Stomach (tissue), 9 donors: ENCODE measurements around the gene KRT86. TPM values are rescaled to one million over a fixed set of nuclear protein-coding genes. Genes with fewer than 3 reads are reported as not detected.
A peak's percentile ranks its signal among the peaks of the same experiment; 100 is the strongest.

Experiments
- DNase-seq, 2 donors: peaks; one replicate each; pipeline versions ENCODE4 v3.0.0 to v3.0.0-alpha.2; 2013 to 2019
- H3K27ac ChIP-seq, 5 donors: fragments of 200-600 bp in 4 of 5; sonication (generic) in 4 of 5; one replicate each; pipeline ENCODE4 v1.5.1; 2013 to 2019; ENCODE audit warnings: mild to moderate bottlenecking in 1 of 5, moderate library complexity in 1 of 5
- H3K27me3 ChIP-seq, 3 donors: fragments of 200-600 bp; sonication (generic); one replicate each; pipeline ENCODE4 v1.5.1; 2017 to 2019; ENCODE audit warnings: mixed run types in 1 of 3
- H3K36me3 ChIP-seq, 4 donors: fragments of 200-600 bp; sonication (generic); 1 replicate in 3 of 4; 2 replicates in 1 of 4; pipeline ENCODE4 v1.5.1; 2016 to 2019
- H3K4me1 ChIP-seq, 4 donors: fragments of 200-600 bp; sonication (generic); one replicate each; pipeline ENCODE4 v1.5.1; 2016 to 2019
- H3K4me3 ChIP-seq, 4 donors: fragments of 200-600 bp; sonication (generic) in 3 of 4; one replicate each; pipeline ENCODE4 v1.5.1; 2016 to 2019; ENCODE audit warnings: mild to moderate bottlenecking in 1 of 4
- H3K9me3 ChIP-seq, 4 donors: fragments of 200-600 bp; sonication (generic); one replicate each; pipeline ENCODE4 v1.5.1; 2016 to 2019
- EP300 ChIP-seq: sonication (generic); formaldehyde crosslinking; IDR thresholded peaks from one replicate; pipeline ENCODE4 v1.6.1; 2017; ENCODE audit warnings: antibody characterized with exemption
- POLR2A ChIP-seq, 4 donors: fragments of 450-650 bp; IDR thresholded peaks; one replicate each; pipeline ENCODE4 v1.6.1; 2016; ENCODE audit warnings: antibody characterized with exemption in 4 of 4, control low read depth in 2 of 4, mild to moderate bottlenecking in 1 of 4, moderate library complexity in 1 of 4
- POLR2AphosphoS5 ChIP-seq, 3 donors: sonication (generic); formaldehyde crosslinking; IDR thresholded peaks; one replicate each; pipeline ENCODE4 v1.6.1; 2016; ENCODE audit warnings: antibody characterized with exemption in 3 of 3
- WGBS, 5 donors: extraction: QIAGEN DNeasy Blood & Tissue Kit in 3 of 5; methylation state at CpG; one replicate each; pipeline versions ENCODE4 v1.1.5 to v1.1.7; 2013 to 2018; 5-methylcytosine and 5-hydroxymethylcytosine counted together
- intact Hi-C: fragments of 100-400 bp; cut with DNase I; formaldehyde crosslinking; loops from one replicate; pipeline ENCODE4 v1.15.1; 2023; ENCODE audit warnings: low total_unique reads
- polyA plus RNA-seq, 3 donors: library from polyadenylated mRNA; stranded (reverse); fragments of 200-250 nt; gene quantifications; one replicate each; pipeline ENCODE4 v1.2.3, GENCODE V29; 2013
- total RNA-seq, 5 donors: library from RNA; depleted of rRNA; stranded (reverse); fragments of >200 nt; gene quantifications; one replicate each; pipeline versions ENCODE4 v1.1.0 to v1.2.3, GENCODE V29; 2014 to 2016
- TF ChIP-seq, protein P1 (sequence below), 7 experiments: fragments of 450-650 bp in 4 of 7; fragments of 200-600 bp in 3 of 7; sonication (generic) in 3 of 7; IDR thresholded peaks; one replicate each; pipeline ENCODE4 v1.5.1; 2016 to 2019; ENCODE audit warnings: antibody characterized with exemption in 7 of 7, control low read depth in 2 of 7, mild to moderate bottlenecking in 1 of 7
- donor health status: healthy with polysubstance abuse.
- donor health status: Bipolar disorder and iron deficiency.
- donor health status: healthy.

Gene KRT86
- total and polyA plus RNA-seq, 8 donors: not detected

DNA sequence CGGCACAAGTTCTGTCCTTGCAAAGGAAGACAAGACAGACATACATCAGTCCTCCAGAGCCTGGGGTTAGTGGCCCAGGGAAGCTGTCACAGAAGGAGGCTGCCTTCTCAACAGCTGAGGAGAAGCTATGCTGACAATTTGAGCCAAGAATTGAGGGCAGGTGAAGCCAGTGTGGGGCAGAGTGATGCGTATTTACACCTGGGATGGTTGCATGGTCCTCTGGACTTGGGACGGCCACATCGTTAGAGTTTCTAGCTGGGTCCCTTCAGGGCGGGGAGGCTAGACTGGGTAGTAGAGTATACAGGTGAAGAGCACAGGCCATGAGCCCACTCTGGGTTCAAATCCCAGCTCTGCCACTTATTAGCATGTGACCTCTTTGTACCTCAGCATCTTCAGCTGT lies 76.3 kb downstream of the KRT86 start:
- H3K27ac ChIP-seq: peak overlapping the region in 2 of 5 donors; percentile 2 to 15
- H3K4me3 ChIP-seq: no peak overlapping the region
- peaks cover 0 to 1% (median 0%) of the 10 kb centered on the region in 3 donors for H3K27me3 ChIP-seq
- H3K9me3 ChIP-seq: no peaks in the 10 kb centered on the region
- no peaks in the 10 kb centered on the region for H3K36me3 ChIP-seq
- intact Hi-C loops: no loop called here
- peaks cover 41 to 68% (median 48%) of the 10 kb centered on the region in 4 donors for H3K4me1 ChIP-seq
- WGBS, 5 donors: 95 to 97% (median 96%) methylated on average over 5 of the region's 5 CpGs
- peak in 1 of 2 donors; percentile 18 for DNase-seq
- TF ChIP-seq, protein P1, sequence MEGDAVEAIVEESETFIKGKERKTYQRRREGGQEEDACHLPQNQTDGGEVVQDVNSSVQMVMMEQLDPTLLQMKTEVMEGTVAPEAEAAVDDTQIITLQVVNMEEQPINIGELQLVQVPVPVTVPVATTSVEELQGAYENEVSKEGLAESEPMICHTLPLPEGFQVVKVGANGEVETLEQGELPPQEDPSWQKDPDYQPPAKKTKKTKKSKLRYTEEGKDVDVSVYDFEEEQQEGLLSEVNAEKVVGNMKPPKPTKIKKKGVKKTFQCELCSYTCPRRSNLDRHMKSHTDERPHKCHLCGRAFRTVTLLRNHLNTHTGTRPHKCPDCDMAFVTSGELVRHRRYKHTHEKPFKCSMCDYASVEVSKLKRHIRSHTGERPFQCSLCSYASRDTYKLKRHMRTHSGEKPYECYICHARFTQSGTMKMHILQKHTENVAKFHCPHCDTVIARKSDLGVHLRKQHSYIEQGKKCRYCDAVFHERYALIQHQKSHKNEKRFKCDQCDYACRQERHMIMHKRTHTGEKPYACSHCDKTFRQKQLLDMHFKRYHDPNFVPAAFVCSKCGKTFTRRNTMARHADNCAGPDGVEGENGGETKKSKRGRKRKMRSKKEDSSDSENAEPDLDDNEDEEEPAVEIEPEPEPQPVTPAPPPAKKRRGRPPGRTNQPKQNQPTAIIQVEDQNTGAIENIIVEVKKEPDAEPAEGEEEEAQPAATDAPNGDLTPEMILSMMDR (IDR thresholded peaks at IDR 0.05): no peak
- TF ChIP-seq POLR2A (IDR thresholded peaks at IDR 0.05) (no peak), POLR2AphosphoS5 (IDR thresholded peaks at IDR 0.05) (no peak), EP300 (no peak)

DNA sequence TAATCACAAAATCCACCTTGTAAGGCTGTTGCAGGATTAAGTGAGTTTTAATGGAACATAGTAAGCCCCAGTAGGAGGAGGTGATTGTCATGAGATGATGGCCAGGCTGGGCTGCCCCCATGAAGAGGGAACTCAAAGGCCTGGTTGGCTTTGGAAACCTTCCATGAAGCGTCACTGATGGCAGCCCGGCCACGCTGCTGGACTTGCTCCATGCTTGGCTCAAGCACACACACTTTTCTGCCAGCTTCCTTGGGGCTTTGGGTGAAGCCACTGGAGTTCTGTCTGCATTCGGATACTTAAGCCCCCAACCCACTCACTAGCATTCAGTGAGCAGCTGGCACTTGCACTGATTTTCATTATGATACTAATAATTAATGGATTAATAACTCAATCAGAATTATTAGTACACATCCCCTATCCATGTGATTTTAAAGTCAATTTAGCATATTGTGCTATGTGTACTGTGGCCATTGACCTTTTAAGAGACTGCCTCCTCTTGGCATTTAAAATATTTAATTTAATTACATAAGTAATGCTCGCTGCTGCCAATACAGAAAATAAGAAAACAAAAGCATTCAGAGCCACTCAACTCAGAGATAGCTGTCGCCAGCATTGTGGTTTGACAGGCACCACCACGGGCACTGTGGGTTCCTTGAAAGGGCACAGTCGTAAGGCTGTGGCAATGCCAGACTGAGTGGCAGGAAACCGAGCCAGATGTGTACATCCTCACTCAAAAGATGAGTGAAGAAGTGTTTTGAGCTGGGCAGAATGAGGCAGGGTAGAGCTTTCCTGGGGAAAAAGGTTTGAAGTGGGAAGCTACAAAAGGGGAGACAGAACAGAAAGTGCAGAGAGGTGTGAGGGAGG lies 77.0 kb downstream of the KRT86 start:
- peak overlapping the region in 2 of 5 donors; percentile 15 to 35 for H3K27ac ChIP-seq
- TF ChIP-seq POLR2A (IDR thresholded peaks at IDR 0.05): no peak
- TF ChIP-seq, protein P1 (IDR thresholded peaks at IDR 0.05): no peak
- TF ChIP-seq POLR2AphosphoS5 (IDR thresholded peaks at IDR 0.05): peak in 1 of 3 donors; percentile 32
- no peak for TF ChIP-seq EP300
- H3K4me3 ChIP-seq: no peak overlapping the region
- intact Hi-C loops: no loop called here
- peaks cover 0 to 8% (median 0%) of the 10 kb centered on the region in 3 donors for H3K27me3 ChIP-seq
- peak; percentile 38 to 63 for DNase-seq
- H3K4me1 ChIP-seq: peaks cover 34 to 62% (median 42%) of the 10 kb centered on the region in 4 donors
- WGBS, 5 donors: 19 to 37% (median 24%) methylated on average over 9 of the region's 9 CpGs
- H3K9me3 ChIP-seq: no peaks in the 10 kb centered on the region
- no peaks in the 10 kb centered on the region for H3K36me3 ChIP-seq

DNA sequence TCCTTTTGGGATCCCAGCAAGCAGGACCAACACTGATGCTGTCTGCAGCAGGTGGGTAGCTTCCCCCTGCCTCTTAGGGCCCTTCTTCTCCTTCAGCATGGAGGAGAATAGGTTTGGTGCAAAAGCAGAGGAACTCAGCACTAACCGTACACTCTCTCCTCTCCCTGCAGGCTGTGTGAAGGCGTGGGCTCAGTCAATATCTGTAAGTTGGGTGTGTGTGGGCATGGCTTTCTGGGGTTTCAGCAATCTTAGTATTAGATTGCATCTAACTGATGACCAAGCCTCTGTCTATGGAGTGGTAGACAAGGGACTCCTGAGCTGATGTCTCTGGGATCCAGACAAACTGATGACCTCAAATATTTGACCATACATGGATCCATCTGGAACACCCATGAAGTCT lies 78.5 kb downstream of the KRT86 start:
- Histone ChIP-seq H3K4me1 (peaks cover 25 to 46% (median 32%) of the 10 kb centered on the region in 4 donors), H3K27me3 (peaks cover 0 to 9% (median 0%) of the 10 kb centered on the region in 3 donors), H3K27ac (no peak overlapping the region), H3K4me3 (no peak overlapping the region), H3K9me3 (no peaks in the 10 kb centered on the region), H3K36me3 (no peaks in the 10 kb centered on the region)
- TF ChIP-seq POLR2AphosphoS5 (IDR thresholded peaks at IDR 0.05) (no peak), POLR2A (IDR thresholded peaks at IDR 0.05) (no peak)
- TF ChIP-seq, protein P1 (IDR thresholded peaks at IDR 0.05): no peak
- intact Hi-C loops: no loop called here
- 78 to 100% (median 87%) methylated on average over 2 of the region's 2 CpGs for WGBS, 5 donors
- no peak for DNase-seq

DNA sequence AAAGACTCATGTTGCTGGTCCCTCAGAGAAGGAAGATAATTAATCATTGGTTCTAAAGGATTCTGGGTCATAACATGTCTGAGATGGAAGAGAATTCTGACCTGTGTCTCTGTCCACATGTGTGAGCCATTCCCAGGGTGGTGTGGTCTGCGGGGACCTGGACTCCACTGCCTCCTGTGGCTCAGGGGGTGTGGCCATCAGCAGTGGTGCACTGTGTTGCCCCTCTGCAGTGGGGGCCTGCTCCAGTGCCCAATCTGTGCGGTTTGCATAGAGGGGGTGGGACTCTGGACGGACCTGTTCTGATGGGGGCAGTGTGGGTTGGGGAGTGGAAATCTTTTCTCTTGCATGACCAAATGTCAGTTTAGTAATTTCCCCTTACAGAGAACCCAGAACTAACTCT lies 79.3 kb downstream of the KRT86 start:
- Histone ChIP-seq H3K27me3 (peaks cover 0 to 10% (median 0%) of the 10 kb centered on the region in 3 donors), H3K9me3 (no peaks in the 10 kb centered on the region), H3K27ac (no peak overlapping the region), H3K4me1 (peaks cover 21 to 39% (median 30%) of the 10 kb centered on the region in 4 donors), H3K36me3 (no peaks in the 10 kb centered on the region), H3K4me3 (no peak overlapping the region)
- DNase-seq: no peak
- TF ChIP-seq POLR2AphosphoS5 (IDR thresholded peaks at IDR 0.05): no peak
- TF ChIP-seq, protein P1 (IDR thresholded peaks at IDR 0.05): no peak
- no peak for TF ChIP-seq EP300
- TF ChIP-seq POLR2A (IDR thresholded peaks at IDR 0.05): no peak
- WGBS, 5 donors: 63 to 78% (median 69%) methylated on average over 3 of the region's 3 CpGs
- intact Hi-C loops: no loop called here
